T-helper 2 cell treated with Interferon-gamma antibody and Interleukin-4, amounts not matched to agents 5 μg/mL and 100 μg/mL, for 36 hours (primary cell): ENCODE measurements around the gene CRIM1.
"Not testable (repeated sequence)": the region's sequence is repeated elsewhere in the genome, so short reads cannot be mapped to it uniquely, and the experiment has no call there.

ENCODE experiments used
- DNase-seq: peaks from one replicate; pipeline ENCODE4 v3.0.0; 2021; ENCODE audit warnings: low spot score
- H3K27ac Mint-ChIP-seq: one replicate; pipeline ENCODE4 v1.8.0; 2021; ENCODE audit warnings: mild to moderate bottlenecking, mixed read lengths
- H3K27me3 Mint-ChIP-seq: one replicate; pipeline ENCODE4 v1.8.0; 2021; ENCODE audit warnings: low read depth, mixed read lengths
- H3K36me3 Mint-ChIP-seq: one replicate; pipeline ENCODE4 v1.8.0; 2021; ENCODE audit warnings: low read depth, mixed read lengths
- H3K4me1 Mint-ChIP-seq: one replicate; pipeline ENCODE4 v1.8.0; 2021; ENCODE audit warnings: low read depth, mixed read lengths
- H3K4me3 Mint-ChIP-seq: one replicate; pipeline ENCODE4 v1.8.0; 2022; ENCODE audit warnings: mild to moderate bottlenecking, moderate library complexity, mixed read lengths
- H3K9me3 Mint-ChIP-seq: one replicate; pipeline ENCODE4 v1.8.0; 2021; ENCODE audit warnings: mixed read lengths

Gene CRIM1

GRCh38 chr2:36355151-36355889 lies at the start of gene CRIM1:
Gene CRIM1, plus strand, starts transcription at chr2:36355778. Its CDS starts 515 bp downstream, at chr2:36356293.
- Mint-ChIP-seq H3K4me1 (peaks cover 23% of the 10 kb centered on the region), H3K9me3 (no peaks in the 10 kb centered on the region), H3K27ac (no peak within 1 kb of the TSS), H3K4me3 (peak within 1 kb of the TSS; percentile 70), H3K36me3 (no peaks in the 10 kb centered on the region), H3K27me3 (peaks cover 69% of the 10 kb centered on the region)
- DNase-seq, result peak; percentile 64

GRCh38 chr2:36307441-36307840 lies 48.1 kb upstream of the CRIM1 start:
- Mint-ChIP-seq H3K36me3 (peaks cover 6% of the 10 kb centered on the region), H3K4me1 (peaks cover 21% of the 10 kb centered on the region), H3K27me3 (peaks cover 4% of the 10 kb centered on the region), H3K4me3 (no peak overlapping the region), H3K27ac (no peak overlapping the region), H3K9me3 (peaks cover 7% of the 10 kb centered on the region)
- DNase-seq, result no peak

- Mint-ChIP-seq H3K36me3 (peaks cover 18% of the 10 kb centered on the region), H3K9me3 (peaks cover 20% of the 10 kb centered on the region), H3K4me1 (peaks cover 25% of the 10 kb centered on the region), H3K4me3 (peak overlapping the region; percentile 14), H3K27me3 (peaks cover 11% of the 10 kb centered on the region)
- H3K27ac Mint-ChIP-seq, DNase-seq: not testable (repeated sequence)
Observed at GRCh38 chr2:36310444-36310843, 45.1 kb upstream of the CRIM1 start.

- no peak for DNase-seq
- Mint-ChIP-seq H3K4me1 (no peaks in the 10 kb centered on the region), H3K27me3 (peaks cover 21% of the 10 kb centered on the region), H3K36me3 (peaks cover 5% of the 10 kb centered on the region), H3K9me3 (peaks cover 10% of the 10 kb centered on the region), H3K4me3 (no peak overlapping the region), H3K27ac (no peak overlapping the region)
Observed at GRCh38 chr2:36318547-36318946, 37.0 kb upstream of the CRIM1 start.

GRCh38 chr2:36322108-36322507 lies 33.5 kb upstream of the CRIM1 start:
- no peak for DNase-seq
- Mint-ChIP-seq H3K4me1 (no peaks in the 10 kb centered on the region), H3K27ac (no peak overlapping the region), H3K9me3 (no peaks in the 10 kb centered on the region), H3K4me3 (no peak overlapping the region), H3K27me3 (peaks cover 31% of the 10 kb centered on the region), H3K36me3 (no peaks in the 10 kb centered on the region)

- no peaks in the 10 kb centered on the region for H3K9me3 Mint-ChIP-seq
- no peak overlapping the region for H3K4me3 Mint-ChIP-seq
- DNase-seq, result no peak
- no peaks in the 10 kb centered on the region for H3K36me3 Mint-ChIP-seq
- no peak overlapping the region for H3K27ac Mint-ChIP-seq
- peaks cover 41% of the 10 kb centered on the region for H3K27me3 Mint-ChIP-seq
- H3K4me1 Mint-ChIP-seq, result no peaks in the 10 kb centered on the region
Observed at GRCh38 chr2:36326286-36326685, 29.3 kb upstream of the CRIM1 start.

GRCh38 chr2:36329251-36329650 lies 26.3 kb upstream of the CRIM1 start:
- Mint-ChIP-seq H3K4me3 (no peak overlapping the region), H3K36me3 (no peaks in the 10 kb centered on the region), H3K9me3 (no peaks in the 10 kb centered on the region), H3K4me1 (no peaks in the 10 kb centered on the region), H3K27me3 (peaks cover 29% of the 10 kb centered on the region), H3K27ac (no peak overlapping the region)
- no peak for DNase-seq

GRCh38 chr2:36329746-36330472 lies 25.7 kb upstream of the CRIM1 start:
- no peak overlapping the region for H3K4me3 Mint-ChIP-seq
- no peak for DNase-seq
- H3K9me3 Mint-ChIP-seq, result no peaks in the 10 kb centered on the region

GRCh38 chr2:36330473-36331395 lies 24.8 kb upstream of the CRIM1 start:
- H3K4me1 Mint-ChIP-seq, result no peaks in the 10 kb centered on the region
- H3K27me3 Mint-ChIP-seq, result peaks cover 35% of the 10 kb centered on the region
- no peak overlapping the region for H3K27ac Mint-ChIP-seq
- no peak overlapping the region for H3K4me3 Mint-ChIP-seq
- no peaks in the 10 kb centered on the region for H3K36me3 Mint-ChIP-seq
- DNase-seq, result no peak
- no peaks in the 10 kb centered on the region for H3K9me3 Mint-ChIP-seq

More at GRCh38 chr2:36329746-36330472, 25.7 kb upstream of the CRIM1 start:
- Mint-ChIP-seq H3K27me3 (peaks cover 29% of the 10 kb centered on the region), H3K4me1 (no peaks in the 10 kb centered on the region), H3K27ac (no peak overlapping the region), H3K36me3 (no peaks in the 10 kb centered on the region)

- Mint-ChIP-seq H3K27ac (no peak overlapping the region), H3K27me3 (peaks cover 21% of the 10 kb centered on the region), H3K4me3 (no peak overlapping the region), H3K4me1 (peaks cover 7% of the 10 kb centered on the region), H3K9me3 (no peaks in the 10 kb centered on the region), H3K36me3 (no peaks in the 10 kb centered on the region)
- DNase-seq, result no peak
Observed at GRCh38 chr2:36333350-36334012, 22.1 kb upstream of the CRIM1 start.

- Mint-ChIP-seq H3K4me1 (peaks cover 9% of the 10 kb centered on the region), H3K27me3 (peaks cover 21% of the 10 kb centered on the region), H3K4me3 (no peak overlapping the region), H3K9me3 (no peaks in the 10 kb centered on the region), H3K27ac (no peak overlapping the region), H3K36me3 (no peaks in the 10 kb centered on the region)
- DNase-seq, result no peak
Observed at GRCh38 chr2:36335597-36335996, 20.0 kb upstream of the CRIM1 start.

- Mint-ChIP-seq H3K27me3 (peaks cover 24% of the 10 kb centered on the region), H3K9me3 (no peaks in the 10 kb centered on the region), H3K4me3 (no peak overlapping the region), H3K4me1 (peaks cover 9% of the 10 kb centered on the region), H3K36me3 (no peaks in the 10 kb centered on the region), H3K27ac (no peak overlapping the region)
- no peak for DNase-seq
Observed at GRCh38 chr2:36336321-36336720, 19.3 kb upstream of the CRIM1 start.

- Mint-ChIP-seq H3K27ac (peak overlapping the region; percentile 41), H3K4me1 (peaks cover 9% of the 10 kb centered on the region), H3K27me3 (peaks cover 21% of the 10 kb centered on the region), H3K9me3 (no peaks in the 10 kb centered on the region), H3K36me3 (no peaks in the 10 kb centered on the region), H3K4me3 (no peak overlapping the region)
- no peak for DNase-seq
Observed at GRCh38 chr2:36337354-36337753, 18.2 kb upstream of the CRIM1 start.
